Measurements from ENCODE around the gene CDKAL1.

- TF ChIP-seq, protein P1, sequence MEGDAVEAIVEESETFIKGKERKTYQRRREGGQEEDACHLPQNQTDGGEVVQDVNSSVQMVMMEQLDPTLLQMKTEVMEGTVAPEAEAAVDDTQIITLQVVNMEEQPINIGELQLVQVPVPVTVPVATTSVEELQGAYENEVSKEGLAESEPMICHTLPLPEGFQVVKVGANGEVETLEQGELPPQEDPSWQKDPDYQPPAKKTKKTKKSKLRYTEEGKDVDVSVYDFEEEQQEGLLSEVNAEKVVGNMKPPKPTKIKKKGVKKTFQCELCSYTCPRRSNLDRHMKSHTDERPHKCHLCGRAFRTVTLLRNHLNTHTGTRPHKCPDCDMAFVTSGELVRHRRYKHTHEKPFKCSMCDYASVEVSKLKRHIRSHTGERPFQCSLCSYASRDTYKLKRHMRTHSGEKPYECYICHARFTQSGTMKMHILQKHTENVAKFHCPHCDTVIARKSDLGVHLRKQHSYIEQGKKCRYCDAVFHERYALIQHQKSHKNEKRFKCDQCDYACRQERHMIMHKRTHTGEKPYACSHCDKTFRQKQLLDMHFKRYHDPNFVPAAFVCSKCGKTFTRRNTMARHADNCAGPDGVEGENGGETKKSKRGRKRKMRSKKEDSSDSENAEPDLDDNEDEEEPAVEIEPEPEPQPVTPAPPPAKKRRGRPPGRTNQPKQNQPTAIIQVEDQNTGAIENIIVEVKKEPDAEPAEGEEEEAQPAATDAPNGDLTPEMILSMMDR (IDR thresholded peaks at IDR 0.05; ENCODE audit: insufficient read depth, low read length) = no peak
- TF ChIP-seq POLR2AphosphoS5 (IDR thresholded peaks at IDR 0.05; ENCODE audit: low read depth) (no peak), GABPA (IDR thresholded peaks at IDR 0.05; ENCODE audit: low read depth) (no peak)
- TF ChIP-seq, protein P2, sequence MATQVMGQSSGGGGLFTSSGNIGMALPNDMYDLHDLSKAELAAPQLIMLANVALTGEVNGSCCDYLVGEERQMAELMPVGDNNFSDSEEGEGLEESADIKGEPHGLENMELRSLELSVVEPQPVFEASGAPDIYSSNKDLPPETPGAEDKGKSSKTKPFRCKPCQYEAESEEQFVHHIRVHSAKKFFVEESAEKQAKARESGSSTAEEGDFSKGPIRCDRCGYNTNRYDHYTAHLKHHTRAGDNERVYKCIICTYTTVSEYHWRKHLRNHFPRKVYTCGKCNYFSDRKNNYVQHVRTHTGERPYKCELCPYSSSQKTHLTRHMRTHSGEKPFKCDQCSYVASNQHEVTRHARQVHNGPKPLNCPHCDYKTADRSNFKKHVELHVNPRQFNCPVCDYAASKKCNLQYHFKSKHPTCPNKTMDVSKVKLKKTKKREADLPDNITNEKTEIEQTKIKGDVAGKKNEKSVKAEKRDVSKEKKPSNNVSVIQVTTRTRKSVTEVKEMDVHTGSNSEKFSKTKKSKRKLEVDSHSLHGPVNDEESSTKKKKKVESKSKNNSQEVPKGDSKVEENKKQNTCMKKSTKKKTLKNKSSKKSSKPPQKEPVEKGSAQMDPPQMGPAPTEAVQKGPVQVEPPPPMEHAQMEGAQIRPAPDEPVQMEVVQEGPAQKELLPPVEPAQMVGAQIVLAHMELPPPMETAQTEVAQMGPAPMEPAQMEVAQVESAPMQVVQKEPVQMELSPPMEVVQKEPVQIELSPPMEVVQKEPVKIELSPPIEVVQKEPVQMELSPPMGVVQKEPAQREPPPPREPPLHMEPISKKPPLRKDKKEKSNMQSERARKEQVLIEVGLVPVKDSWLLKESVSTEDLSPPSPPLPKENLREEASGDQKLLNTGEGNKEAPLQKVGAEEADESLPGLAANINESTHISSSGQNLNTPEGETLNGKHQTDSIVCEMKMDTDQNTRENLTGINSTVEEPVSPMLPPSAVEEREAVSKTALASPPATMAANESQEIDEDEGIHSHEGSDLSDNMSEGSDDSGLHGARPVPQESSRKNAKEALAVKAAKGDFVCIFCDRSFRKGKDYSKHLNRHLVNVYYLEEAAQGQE (IDR thresholded peaks at IDR 0.05; ENCODE audit: insufficient replicate concordance, low read depth) = no peak
Observed at GRCh38 chr6:21270636-21271201, 736.5 kb downstream of the CDKAL1 start.
